Prostate gland (tissue), 2 donors: ENCODE results near the gene TSACC. TPM values are rescaled to one million over a fixed set of nuclear protein-coding genes. Genes with fewer than 3 reads are reported as not detected.
"Not testable (repeated sequence)": the region's sequence is repeated elsewhere in the genome, so short reads cannot be mapped to it uniquely, and the experiment has no call there.

Experiments
- DNase-seq: peaks from one replicate; pipeline ENCODE4 v3.0.0-alpha.2; 2019; ENCODE audit warnings: low spot score
- H3K27ac ChIP-seq, 2 donors: fragments of 200-600 bp; sonication (generic); 2 replicates each; pipeline ENCODE4 v1.5.1; 2017 to 2019
- H3K27me3 ChIP-seq: fragments of 200-600 bp; sonication (generic); replicated peaks from 2 replicates; pipeline ENCODE4 v1.5.1; 2019; ENCODE audit not compliant: insufficient read depth
- H3K36me3 ChIP-seq, 2 donors: fragments of 200-600 bp; sonication (generic); 1 replicate in 1 of 2; 2 replicates in 1 of 2; pipeline versions ENCODE4 v1.5.1 to v1.8.1; 2017 to 2019
- H3K4me1 ChIP-seq: fragments of 200-600 bp; sonication (generic); replicated peaks from 2 replicates; pipeline ENCODE4 v1.5.1; 2019
- H3K4me3 ChIP-seq, 2 donors: fragments of 200-600 bp; sonication (generic); 2 replicates each; pipeline ENCODE4 v1.5.1; 2017 to 2019
- H3K9me3 ChIP-seq: fragments of 200-600 bp; sonication (generic); 2 replicates; pipeline ENCODE4 v1.5.1; 2017
- CTCF ChIP-seq, 4 experiments: fragments of 200-600 bp in 2 of 4; fragments of 450-650 bp in 2 of 4; sonication (generic) in 2 of 4; IDR thresholded peaks; 1 replicate in 3 of 4; 2 replicates in 1 of 4; pipeline ENCODE4 v1.5.1; 2016 to 2019; ENCODE audit warnings: antibody characterized with exemption in 4 of 4, mild to moderate bottlenecking in 2 of 4, moderate library complexity in 2 of 4
- POLR2A ChIP-seq: fragments of 450-650 bp; IDR thresholded peaks from one replicate; pipeline ENCODE4 v1.6.1; 2016; ENCODE audit warnings: antibody characterized with exemption, mild to moderate bottlenecking
- POLR2AphosphoS5 ChIP-seq: sonication (generic); formaldehyde crosslinking; IDR thresholded peaks from one replicate; pipeline ENCODE4 v1.6.1; 2017; ENCODE audit warnings: antibody characterized with exemption
- WGBS: methylation state at CpG from one replicate; pipeline ENCODE4 v1.1.5; 2018; 5-methylcytosine and 5-hydroxymethylcytosine counted together
- intact Hi-C: fragments of 100-400 bp; cut with DNase I; formaldehyde crosslinking; loops from one replicate; pipeline ENCODE4 v1.14.2; 2022
- total RNA-seq, 2 donors: library from RNA; depleted of rRNA; stranded (reverse); fragments of >200 nt; gene quantifications; one replicate each; pipeline ENCODE4 v1.1.0, GENCODE V29; 2016

TSACC gene
- total RNA-seq, 2 donors from 2014 or later = 58.7 TPM; not detected in 1

DNA sequence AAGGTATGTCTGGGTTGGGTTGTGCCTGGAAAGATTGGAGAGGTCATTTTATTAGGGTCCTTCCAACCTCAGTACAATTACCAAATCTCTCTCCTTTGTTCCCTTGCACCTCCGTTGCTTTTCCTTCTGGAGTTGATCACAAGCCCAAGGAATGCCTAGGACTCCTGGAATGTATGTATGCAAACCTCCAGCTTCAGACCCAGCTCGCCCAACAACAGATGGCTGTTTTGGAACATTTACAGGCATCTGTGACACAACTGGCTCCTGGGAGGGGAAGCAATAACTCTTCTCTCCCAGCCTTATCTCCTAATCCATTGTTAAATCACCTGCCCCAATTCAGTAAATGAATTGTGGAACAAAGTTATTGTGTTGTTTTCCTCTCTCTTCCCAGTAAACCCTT, 8.3 kb downstream of the TSACC start:
- no peaks in the 10 kb centered on the region for H3K36me3 ChIP-seq
- no peaks in the 10 kb centered on the region for H3K27me3 ChIP-seq
- no peak for DNase-seq
- no peak overlapping the region for H3K4me3 ChIP-seq
- H3K27ac ChIP-seq = no peak overlapping the region
- H3K4me1 ChIP-seq = no peaks in the 10 kb centered on the region
- intact Hi-C loops = no loop called here
- no peaks in the 10 kb centered on the region for H3K9me3 ChIP-seq
- WGBS = 22% methylated on average over 2 of the region's 2 CpGs
- TF ChIP-seq CTCF (IDR thresholded peaks at IDR 0.05) = no peak
- no peak for TF ChIP-seq POLR2AphosphoS5
- TF ChIP-seq POLR2A = no peak

DNA sequence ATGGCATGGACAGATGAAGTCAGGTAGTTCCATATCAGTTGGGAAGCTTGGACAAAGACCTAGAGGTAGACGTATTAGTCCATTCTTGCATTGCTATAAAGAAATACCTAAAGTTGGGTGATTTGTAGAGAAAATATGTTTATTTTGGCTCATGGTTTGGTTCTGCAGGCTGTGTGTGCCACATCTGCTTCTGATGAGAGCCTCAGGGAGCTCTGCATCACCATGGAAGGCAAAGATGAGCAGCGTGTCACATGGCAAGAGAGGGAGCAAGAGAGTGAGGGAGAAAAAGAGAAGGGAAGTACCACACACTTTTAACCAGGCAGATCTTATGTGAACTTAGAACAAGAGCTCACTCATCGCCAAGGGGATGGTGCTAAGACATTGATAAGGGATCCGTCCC, 9.0 kb downstream of the TSACC start:
- 59% methylated on average over 4 of the region's 4 CpGs for WGBS

DNA sequence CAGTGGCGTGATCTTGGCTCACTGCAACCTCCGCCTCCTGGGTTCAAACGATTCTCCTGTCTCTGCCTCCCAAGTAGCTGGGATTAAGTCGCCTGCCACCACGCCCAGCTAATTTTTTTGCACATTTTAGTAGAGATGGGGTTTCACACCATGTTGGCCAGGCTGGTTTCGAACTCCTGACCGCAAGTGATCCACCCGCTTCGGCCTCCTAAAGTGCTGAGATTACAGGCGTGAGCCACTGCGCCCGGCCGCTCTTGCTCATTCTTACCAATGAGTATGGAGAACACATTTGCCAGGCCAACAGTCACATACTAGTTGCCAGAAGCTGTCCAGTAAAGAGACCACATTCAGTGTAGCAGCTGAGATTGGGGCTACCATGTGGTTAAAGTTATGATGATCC, 14.2 kb downstream of the TSACC start:
- intact Hi-C loops, H3K27ac ChIP-seq, DNase-seq, H3K4me3 ChIP-seq, H3K4me1 ChIP-seq, H3K9me3 ChIP-seq, H3K36me3 ChIP-seq, H3K27me3 ChIP-seq: not testable (repeated sequence)
- 95% methylated on average over 13 of the region's 13 CpGs for WGBS

More for the DNA sequence above, 9.0 kb downstream of the TSACC start:
- no peak overlapping the region for H3K4me3 ChIP-seq
- intact Hi-C loops = no loop called here
- no peak overlapping the region for H3K27ac ChIP-seq
- no peak for TF ChIP-seq POLR2A
- TF ChIP-seq POLR2AphosphoS5 = no peak
- TF ChIP-seq CTCF (IDR thresholded peaks at IDR 0.05) = no peak
- no peaks in the 10 kb centered on the region for H3K9me3 ChIP-seq
- no peaks in the 10 kb centered on the region for H3K4me1 ChIP-seq
- DNase-seq = no peak
- no peaks in the 10 kb centered on the region for H3K27me3 ChIP-seq
- no peaks in the 10 kb centered on the region for H3K36me3 ChIP-seq

DNA sequence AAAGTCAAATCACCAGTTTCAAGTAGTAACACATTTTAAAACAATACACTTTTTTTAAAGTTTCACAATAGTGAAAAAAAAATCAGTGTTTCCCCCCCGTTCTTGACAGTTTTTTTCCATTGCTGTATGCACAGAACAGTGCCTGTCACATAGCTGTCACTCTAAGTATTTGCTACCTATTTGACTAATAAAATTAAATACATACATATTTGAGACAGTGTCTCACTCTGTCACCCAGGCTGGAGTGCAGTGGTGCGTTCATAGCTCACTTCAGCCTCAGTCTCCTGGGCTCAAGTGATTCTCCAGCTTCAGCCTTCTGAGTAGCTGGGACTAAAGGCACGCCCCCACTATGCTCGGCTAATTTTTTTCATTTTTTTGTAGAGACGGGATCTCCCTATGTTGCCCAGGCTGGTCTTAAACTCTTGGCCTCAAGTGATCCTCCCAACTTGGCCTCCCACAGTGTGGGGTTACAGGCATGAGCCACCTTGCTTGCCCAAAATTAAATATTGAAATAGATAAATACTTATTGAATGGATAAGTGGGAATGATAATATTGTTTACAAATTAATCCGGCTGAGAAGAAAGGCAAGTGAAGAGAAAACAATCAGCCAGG, 18.0 kb downstream of the TSACC start:
- Histone ChIP-seq H3K4me3 (no peak overlapping the region), H3K27me3 (no peaks in the 10 kb centered on the region), H3K9me3 (no peaks in the 10 kb centered on the region), H3K4me1 (no peaks in the 10 kb centered on the region), H3K27ac (no peak overlapping the region), H3K36me3 (no peaks in the 10 kb centered on the region)
- WGBS = 42% methylated on average over 6 of the region's 6 CpGs
- TF ChIP-seq POLR2A (no peak), POLR2AphosphoS5 (no peak), CTCF (IDR thresholded peaks at IDR 0.05) (no peak)
- no peak for DNase-seq
- intact Hi-C loops = no loop called here

GRCh38 chr1:156356875-156357534, 18.7 kb downstream of the TSACC start:
- no peaks in the 10 kb centered on the region for H3K27me3 ChIP-seq
- intact Hi-C loops = no loop called here
- WGBS = 10% methylated on average over 22 of the region's 22 CpGs
- DNase-seq = peak; percentile 51
- no peaks in the 10 kb centered on the region for H3K4me1 ChIP-seq
- TF ChIP-seq CTCF (IDR thresholded peaks at IDR 0.05) (peak; percentile 32 to 78 (median 40)), POLR2A (no peak)
- no peak overlapping the region for H3K4me3 ChIP-seq
- H3K36me3 ChIP-seq = no peaks in the 10 kb centered on the region
- no peaks in the 10 kb centered on the region for H3K9me3 ChIP-seq
- no peak overlapping the region for H3K27ac ChIP-seq
